OCI-LY1 (cell line): Measurements from ENCODE around the gene SLC17A3.

Source experiments
- H2AFZ ChIP-seq: fragments of 200-600 bp; sonication (generic), shearing (Covaris generic); 2 replicates; pipeline ENCODE4 v1.6.0; 2014; ENCODE audit warnings: antibody characterized with exemption, mild to moderate bottlenecking, low read length
- H3F3A ChIP-seq: fragments of 200-600 bp; sonication (generic), shearing (Covaris generic); 2 replicates; pipeline ENCODE4 v1.6.0; 2014; ENCODE audit warnings: mild to moderate bottlenecking, antibody characterized with exemption, low read length, moderate library complexity; ENCODE audit not compliant: insufficient read depth
- H3K27ac ChIP-seq: fragments of 200-600 bp; sonication (generic); 2 replicates; pipeline ENCODE4 v1.5.1; 2014; ENCODE audit warnings: low read length, mixed run types, mild to moderate bottlenecking, low read depth; ENCODE audit not compliant: poor library complexity, severe bottlenecking
- H3K27me3 ChIP-seq: fragments of 200-600 bp; sonication (generic); 2 replicates; pipeline ENCODE4 v1.6.0; 2014; ENCODE audit warnings: antibody characterized with exemption, mild to moderate bottlenecking, low read length, moderate library complexity; ENCODE audit not compliant: insufficient read depth
- H3K36me3 ChIP-seq: fragments of 200-600 bp; sonication (generic); 2 replicates; pipeline ENCODE4 v1.6.1; 2014; ENCODE audit warnings: mild to moderate bottlenecking, antibody characterized with exemption, low read length, moderate library complexity, mixed read lengths; ENCODE audit not compliant: insufficient read depth
- H3K4me1 ChIP-seq: fragments of 200-600 bp; sonication (generic); 2 replicates; pipeline ENCODE4 v1.5.1; 2014; ENCODE audit warnings: mild to moderate bottlenecking, low read length, moderate library complexity; ENCODE audit not compliant: insufficient read depth, severe bottlenecking
- H3K4me2 ChIP-seq: fragments of 200-600 bp; sonication (generic), shearing (Covaris generic); 2 replicates; pipeline ENCODE4 v1.6.1; 2014; ENCODE audit warnings: low read length
- H3K4me3 ChIP-seq: fragments of 200-600 bp; sonication (generic); 2 replicates; pipeline ENCODE4 v1.5.1; 2014; ENCODE audit warnings: low read length, low read depth, mild to moderate bottlenecking, mixed read lengths; ENCODE audit not compliant: poor library complexity, severe bottlenecking
- H3K79me2 ChIP-seq: fragments of 200-600 bp; shearing (Covaris generic); 2 replicates; pipeline ENCODE4 v1.6.1; 2016; ENCODE audit warnings: mixed run types, low read length, mixed read lengths; ENCODE audit not compliant: insufficient read depth
- H3K9ac ChIP-seq: fragments of 200-600 bp; sonication (generic), shearing (Covaris generic); 2 replicates; pipeline ENCODE4 v1.6.1; 2014; ENCODE audit warnings: mild to moderate bottlenecking, low read length, mixed read lengths
- H3K9me2 ChIP-seq: fragments of 200-600 bp; sonication (generic), shearing (Covaris generic); 2 replicates; pipeline ENCODE4 v1.6.1; 2014; ENCODE audit warnings: low read depth, mild to moderate bottlenecking, low read length, mixed read lengths
- H3K9me3 ChIP-seq: fragments of 200-600 bp; shearing (Covaris generic); 2 replicates; pipeline ENCODE4 v1.6.1; 2014; ENCODE audit warnings: low read length, mixed read lengths
- H4K20me1 ChIP-seq: fragments of 200-600 bp; sonication (generic), shearing (Covaris generic); 2 replicates; pipeline ENCODE4 v1.6.0; 2016; ENCODE audit warnings: mild to moderate bottlenecking, low read length; ENCODE audit not compliant: insufficient read depth
- EZH2 ChIP-seq: fragments of 200-600 bp; sonication (generic), shearing (Covaris generic); IDR thresholded peaks from 2 replicates; pipeline ENCODE4 v1.8.0; 2017; ENCODE audit warnings: borderline replicate concordance, mixed run types, mild to moderate bottlenecking, antibody characterized with exemption, low read length, moderate library complexity, mixed read lengths
- TF ChIP-seq, protein P1 (sequence below): fragments of 200-600 bp; sonication (generic), shearing (Covaris generic); IDR thresholded peaks from 2 replicates; pipeline ENCODE4 v1.5.1; 2017; ENCODE audit warnings: mild to moderate bottlenecking, antibody characterized with exemption, low read length, moderate library complexity, mixed read lengths

Gene SLC17A3

DNA sequence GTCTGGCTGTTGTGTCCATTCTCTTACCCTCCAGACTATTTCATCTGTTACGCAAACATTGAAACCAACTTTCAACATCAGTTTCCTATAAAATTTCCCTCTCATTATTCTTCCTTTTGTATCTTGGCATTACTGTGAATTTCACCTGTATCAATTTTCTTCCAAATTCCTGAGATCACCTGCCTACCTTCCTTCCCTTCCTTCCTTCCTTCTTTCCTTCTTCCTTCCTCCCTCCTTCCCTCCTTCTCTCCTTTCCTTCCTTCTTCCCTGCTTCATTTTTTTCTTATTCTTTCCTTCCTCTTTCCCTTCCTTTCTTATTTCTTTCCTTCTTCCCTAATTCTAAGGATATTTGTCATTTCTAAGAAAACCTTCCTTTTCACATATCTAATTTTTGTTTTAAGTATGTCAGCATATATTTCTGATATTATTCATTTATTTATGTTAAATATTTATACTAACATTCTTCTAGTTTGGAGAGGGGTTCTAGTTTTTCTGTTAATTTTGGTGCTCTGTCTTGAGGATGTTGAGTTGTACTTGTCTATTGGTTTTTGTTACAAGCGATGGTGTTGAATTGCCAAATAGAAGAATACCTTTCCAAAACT is 4.8 kb upstream of the SLC17A3 start:
- TF ChIP-seq, protein P1, sequence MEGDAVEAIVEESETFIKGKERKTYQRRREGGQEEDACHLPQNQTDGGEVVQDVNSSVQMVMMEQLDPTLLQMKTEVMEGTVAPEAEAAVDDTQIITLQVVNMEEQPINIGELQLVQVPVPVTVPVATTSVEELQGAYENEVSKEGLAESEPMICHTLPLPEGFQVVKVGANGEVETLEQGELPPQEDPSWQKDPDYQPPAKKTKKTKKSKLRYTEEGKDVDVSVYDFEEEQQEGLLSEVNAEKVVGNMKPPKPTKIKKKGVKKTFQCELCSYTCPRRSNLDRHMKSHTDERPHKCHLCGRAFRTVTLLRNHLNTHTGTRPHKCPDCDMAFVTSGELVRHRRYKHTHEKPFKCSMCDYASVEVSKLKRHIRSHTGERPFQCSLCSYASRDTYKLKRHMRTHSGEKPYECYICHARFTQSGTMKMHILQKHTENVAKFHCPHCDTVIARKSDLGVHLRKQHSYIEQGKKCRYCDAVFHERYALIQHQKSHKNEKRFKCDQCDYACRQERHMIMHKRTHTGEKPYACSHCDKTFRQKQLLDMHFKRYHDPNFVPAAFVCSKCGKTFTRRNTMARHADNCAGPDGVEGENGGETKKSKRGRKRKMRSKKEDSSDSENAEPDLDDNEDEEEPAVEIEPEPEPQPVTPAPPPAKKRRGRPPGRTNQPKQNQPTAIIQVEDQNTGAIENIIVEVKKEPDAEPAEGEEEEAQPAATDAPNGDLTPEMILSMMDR, result no peak
- TF ChIP-seq EZH2, result no peak

DNA sequence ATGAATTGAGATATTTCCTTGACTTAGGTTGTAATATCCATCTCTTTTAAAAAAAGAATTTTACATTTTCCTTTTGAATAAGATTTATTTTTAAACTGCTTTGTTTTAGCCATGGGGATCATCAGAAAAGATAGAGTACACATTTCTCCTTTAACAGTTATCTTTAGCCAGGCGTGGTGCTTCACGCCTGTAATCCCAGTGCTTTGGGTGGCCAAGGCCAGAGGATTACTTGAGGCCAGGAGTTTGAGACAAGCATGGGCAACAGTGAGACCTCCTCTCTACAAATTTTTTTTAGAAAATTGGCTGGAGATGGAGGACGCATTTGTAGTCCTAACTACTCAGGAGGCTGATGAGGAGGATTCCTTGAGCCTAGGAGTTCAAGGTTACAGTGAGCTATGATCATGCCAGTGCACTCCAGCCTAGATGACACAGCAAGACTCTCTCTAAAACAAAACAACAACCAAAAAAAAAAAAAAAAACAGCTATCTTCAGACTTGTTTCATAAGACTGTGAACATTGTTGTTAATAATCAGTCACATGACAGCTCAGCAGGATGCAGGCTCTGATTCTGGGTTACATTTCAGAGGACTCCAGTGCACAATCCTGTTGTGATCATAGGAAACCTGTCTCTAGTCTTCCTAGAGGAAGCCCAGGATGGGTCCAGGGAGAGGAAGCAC is 2.0 kb upstream of the SLC17A3 start:
- H3K9ac ChIP-seq, result no peak overlapping the region
- TF ChIP-seq, protein P1, result no peak
- TF ChIP-seq EZH2, result no peak
- H3K9me3 ChIP-seq, result no peaks in the 10 kb centered on the region
- H2AFZ ChIP-seq, result no peak overlapping the region
- H4K20me1 ChIP-seq, result no peaks in the 10 kb centered on the region
- H3K4me2 ChIP-seq, result no peak overlapping the region
- H3F3A ChIP-seq, result no peaks in the 10 kb centered on the region
- H3K4me3 ChIP-seq, result no peak overlapping the region
- no peak overlapping the region for H3K27ac ChIP-seq
- no peaks in the 10 kb centered on the region for H3K79me2 ChIP-seq
- H3K27me3 ChIP-seq, result no peaks in the 10 kb centered on the region
- H3K9me2 ChIP-seq, result no peaks in the 10 kb centered on the region
- H3K4me1 ChIP-seq, result no peaks in the 10 kb centered on the region
- H3K36me3 ChIP-seq, result no peaks in the 10 kb centered on the region

More for the DNA sequence above, 4.8 kb upstream of the SLC17A3 start:
- H3K27me3 ChIP-seq, result no peaks in the 10 kb centered on the region
- H4K20me1 ChIP-seq, result no peaks in the 10 kb centered on the region
- no peaks in the 10 kb centered on the region for H3K79me2 ChIP-seq
- no peaks in the 10 kb centered on the region for H3F3A ChIP-seq
- H3K36me3 ChIP-seq, result no peaks in the 10 kb centered on the region
- H3K9me3 ChIP-seq, result no peaks in the 10 kb centered on the region
- H3K4me3 ChIP-seq, result no peak overlapping the region
- H3K4me1 ChIP-seq, result no peaks in the 10 kb centered on the region
- H3K9me2 ChIP-seq, result no peaks in the 10 kb centered on the region
- no peak overlapping the region for H3K4me2 ChIP-seq
- H2AFZ ChIP-seq, result no peak overlapping the region
- no peak overlapping the region for H3K27ac ChIP-seq
- H3K9ac ChIP-seq, result no peak overlapping the region

DNA sequence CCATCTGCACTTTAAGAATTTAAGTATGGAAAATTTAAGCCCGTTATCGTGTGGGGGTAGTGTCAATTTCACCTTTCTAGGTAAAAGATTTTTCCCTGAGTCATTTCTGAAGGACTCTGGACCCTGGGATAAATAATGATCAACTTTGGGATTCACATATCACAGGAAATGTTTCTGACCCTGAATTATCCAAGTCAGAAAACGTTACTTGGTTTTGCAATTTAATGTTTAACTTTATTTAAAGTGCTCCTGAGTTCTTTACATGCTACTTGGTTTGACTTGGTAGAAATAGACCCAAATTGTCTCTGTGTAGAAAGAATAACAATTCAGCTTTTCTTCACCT is 1.5 kb upstream of the SLC17A3 start:
- no peak for TF ChIP-seq EZH2
- TF ChIP-seq, protein P1, result no peak
- H4K20me1 ChIP-seq, result no peaks in the 10 kb centered on the region
- H3K79me2 ChIP-seq, result no peaks in the 10 kb centered on the region
- no peaks in the 10 kb centered on the region for H3K4me1 ChIP-seq
- H3K9me2 ChIP-seq, result no peaks in the 10 kb centered on the region
- no peaks in the 10 kb centered on the region for H3F3A ChIP-seq
- H3K27ac ChIP-seq, result no peak overlapping the region
- no peaks in the 10 kb centered on the region for H3K9me3 ChIP-seq
- no peaks in the 10 kb centered on the region for H3K27me3 ChIP-seq
- no peak overlapping the region for H2AFZ ChIP-seq
- H3K36me3 ChIP-seq, result no peaks in the 10 kb centered on the region
- H3K4me2 ChIP-seq, result no peak overlapping the region
- H3K4me3 ChIP-seq, result no peak overlapping the region
- no peak overlapping the region for H3K9ac ChIP-seq
